ENCODE measurements around the gene LAMA2. TPM values are rescaled to one million over a fixed set of nuclear protein-coding genes. Genes with fewer than 3 reads are reported as not detected.

Gene LAMA2
- polyA plus RNA-seq, 3 donors, result 31.7 to 48.2 (median 36.7) TPM

DNA sequence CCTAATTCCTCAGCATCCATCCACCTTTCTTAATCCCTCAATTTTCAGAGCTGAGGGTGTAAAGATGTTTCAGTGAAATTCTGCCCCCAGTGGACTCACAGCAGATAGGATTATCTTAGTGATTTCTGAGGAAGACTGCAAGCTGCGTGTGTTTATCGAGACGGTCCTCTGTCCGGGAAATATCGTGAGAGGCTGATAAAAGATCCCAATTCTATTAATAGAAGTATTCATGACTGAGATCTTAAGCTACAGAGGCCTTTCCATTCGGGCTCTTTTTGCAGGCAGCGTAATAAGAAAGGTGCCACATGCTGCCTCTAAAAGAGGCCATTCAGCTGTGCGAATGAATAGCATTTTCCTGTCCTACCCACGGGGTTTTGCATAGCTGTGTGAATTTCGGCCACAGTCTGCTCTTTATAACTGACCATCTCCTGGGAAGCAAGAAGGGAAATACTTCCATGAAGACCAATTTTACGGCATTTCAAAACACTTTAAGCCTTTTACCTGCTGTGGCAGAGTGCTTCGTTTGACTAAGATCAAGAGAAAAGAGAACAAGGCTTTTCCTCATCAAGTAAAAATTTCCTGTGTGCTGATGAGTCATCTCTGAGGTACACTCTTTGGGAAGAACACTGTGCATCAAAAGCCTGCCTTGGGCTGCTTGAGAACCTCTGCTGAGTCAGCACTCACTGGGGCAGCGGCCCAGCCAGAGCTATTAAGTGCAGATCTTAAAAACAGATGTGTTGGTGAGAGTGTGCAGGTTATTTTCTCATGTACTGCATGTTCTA lies 618.2 kb downstream of the LAMA2 start:
- no peak for DNase-seq (ENCODE audit: low read depth in 3 of 3, low spot score in 2 of 3)

DNA sequence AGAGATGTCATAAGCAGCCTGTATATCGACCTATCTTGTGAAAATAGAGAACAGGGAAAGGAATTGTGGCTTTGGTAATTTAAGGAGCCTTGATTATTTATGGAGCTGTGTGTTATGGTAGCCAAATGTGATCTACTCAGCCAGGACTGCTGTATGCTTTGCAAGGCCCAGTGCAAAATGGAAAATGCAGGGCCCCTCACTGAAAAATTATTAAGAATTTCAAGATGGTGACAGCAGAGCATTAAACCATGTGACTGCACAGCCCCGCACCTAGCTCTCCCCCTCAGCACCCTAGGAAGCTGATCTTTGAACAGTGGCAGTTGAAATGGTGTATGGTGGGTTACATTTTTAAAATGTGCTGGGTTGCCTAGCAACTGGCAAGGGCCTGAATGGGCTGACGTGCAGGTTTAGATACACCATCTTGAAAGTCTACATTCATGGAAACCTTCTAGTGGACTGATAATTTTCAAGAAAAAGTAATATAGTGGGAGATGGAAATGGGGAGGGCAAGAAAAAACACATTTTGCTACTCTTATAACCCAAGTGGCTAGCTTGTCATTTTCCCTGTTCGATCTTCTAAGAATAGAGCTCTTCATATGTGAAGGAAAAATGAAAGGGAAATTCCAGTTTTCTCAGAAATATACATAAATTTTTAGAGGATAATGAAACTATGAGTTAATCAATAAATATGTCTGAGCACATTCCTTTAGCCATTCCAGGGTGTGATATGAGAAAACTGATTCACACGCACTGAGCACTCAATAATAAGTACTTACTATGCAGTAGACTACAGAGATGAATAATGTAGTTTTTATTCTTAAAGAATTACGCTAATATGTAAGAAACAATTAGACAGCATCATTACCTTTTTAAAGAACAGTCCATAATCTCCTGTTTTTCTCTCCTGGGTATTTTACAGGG lies 619.1 kb downstream of the LAMA2 start:
- no peak for DNase-seq (ENCODE audit: low read depth in 3 of 3, low spot score in 2 of 3)

DNA sequence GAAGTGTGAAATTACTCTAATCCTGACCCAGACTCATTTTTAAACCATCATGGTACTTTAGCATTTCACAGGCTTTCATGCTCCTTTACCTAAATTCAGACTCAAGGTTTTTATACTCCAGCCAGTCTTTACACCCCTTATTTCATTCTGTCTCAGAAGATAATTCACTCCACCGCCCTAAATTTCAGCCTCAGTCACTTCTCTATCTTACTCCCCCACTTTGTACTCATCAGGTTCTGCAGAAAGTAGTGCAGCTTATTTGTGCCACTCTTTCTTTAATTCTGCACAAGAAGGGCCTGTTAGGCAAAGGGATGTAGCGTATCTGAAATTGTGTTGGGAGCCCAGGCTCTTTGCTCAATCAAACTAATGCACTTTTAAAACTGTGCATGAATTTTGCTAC lies 621.5 kb downstream of the LAMA2 start:
- no peak for DNase-seq (ENCODE audit: low read depth in 3 of 3, low spot score in 2 of 3)

DNA sequence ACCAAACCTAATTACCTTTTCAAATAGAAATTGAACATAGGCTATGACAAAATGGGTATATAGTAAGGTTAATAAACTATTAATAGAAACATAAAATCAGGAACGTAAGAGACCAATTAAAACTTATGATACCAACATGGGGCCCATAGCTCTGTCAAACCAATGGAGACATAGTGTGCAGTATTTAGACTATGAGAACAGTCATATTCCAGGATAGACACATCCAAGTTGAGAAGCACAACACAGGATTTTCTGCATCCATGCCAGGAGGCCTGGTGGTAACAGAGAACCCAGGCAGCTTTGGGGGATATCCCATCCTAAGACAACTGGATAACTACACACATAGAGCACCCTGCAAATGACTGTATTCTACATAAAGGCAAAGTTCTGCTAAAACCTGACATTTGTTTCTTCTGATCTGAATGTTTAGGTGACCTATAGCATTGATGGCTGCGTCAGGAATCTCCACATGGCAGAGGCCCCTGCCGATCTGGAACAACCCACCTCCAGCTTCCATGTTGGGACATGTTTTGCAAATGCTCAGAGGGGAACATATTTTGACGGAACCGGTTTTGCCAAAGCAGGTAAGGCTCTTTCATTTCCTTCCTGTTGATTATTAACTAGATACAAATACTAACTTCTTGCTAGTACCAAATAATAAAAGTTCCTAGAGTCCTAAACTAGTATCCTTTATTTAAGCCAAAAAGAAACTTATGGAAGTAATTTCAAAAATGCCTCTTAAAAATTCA lies 624.3 kb downstream of the LAMA2 start:
- DNase-seq (ENCODE audit: low read depth in 3 of 3, low spot score in 2 of 3), result no peak

DNA sequence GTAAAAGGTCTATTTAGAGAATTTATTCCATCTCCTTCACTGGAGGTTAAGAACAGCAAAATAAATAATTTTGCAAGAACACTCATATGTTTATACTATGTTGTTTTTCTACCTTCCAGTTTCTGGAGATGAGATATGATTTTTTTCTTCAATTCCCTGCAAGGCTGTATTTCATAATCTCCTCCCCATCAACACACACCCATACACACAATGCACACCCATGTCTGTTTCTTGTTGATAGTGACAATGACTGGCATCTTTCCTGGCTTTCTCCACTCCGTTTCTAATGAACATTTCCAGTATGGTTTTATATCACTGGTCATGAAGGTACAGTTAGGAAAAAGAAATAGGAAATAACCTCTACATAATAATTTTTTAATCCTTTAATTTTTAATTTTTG lies 624.9 kb downstream of the LAMA2 start:
- DNase-seq (ENCODE audit: low read depth in 3 of 3, low spot score in 2 of 3), result no peak

DNA sequence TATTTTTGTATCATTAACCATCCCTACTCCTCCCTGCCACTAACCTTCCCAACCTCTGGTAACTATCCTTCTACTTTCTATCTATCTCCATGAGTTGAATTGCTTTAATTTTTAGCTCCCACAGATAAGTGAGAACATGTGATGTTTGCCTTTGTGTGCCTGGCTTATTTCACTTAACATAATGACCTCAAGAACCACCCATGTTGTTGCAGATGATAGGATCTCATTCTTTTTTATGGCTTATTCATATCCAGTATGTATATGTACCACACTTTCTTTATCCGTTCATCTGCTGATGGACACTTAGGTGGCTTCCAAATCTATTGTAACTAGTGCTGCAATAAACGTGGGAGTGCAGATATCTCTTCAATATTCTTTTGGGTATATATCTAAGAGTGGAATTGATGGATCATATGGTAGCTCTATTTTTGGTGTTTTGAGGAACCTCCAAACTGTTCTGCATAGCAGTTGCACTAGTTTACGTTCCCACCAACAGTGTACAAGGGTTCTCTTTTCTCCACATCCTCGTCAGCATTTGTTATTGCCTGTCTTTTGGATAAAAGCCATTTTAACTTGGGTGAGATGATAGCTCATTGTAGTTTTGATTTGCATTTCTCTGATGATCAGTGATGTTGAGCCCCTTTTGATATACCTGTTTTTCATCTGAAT lies 625.7 kb downstream of the LAMA2 start:
- no peak for DNase-seq (ENCODE audit: low read depth in 3 of 3, low spot score in 2 of 3)

DNA sequence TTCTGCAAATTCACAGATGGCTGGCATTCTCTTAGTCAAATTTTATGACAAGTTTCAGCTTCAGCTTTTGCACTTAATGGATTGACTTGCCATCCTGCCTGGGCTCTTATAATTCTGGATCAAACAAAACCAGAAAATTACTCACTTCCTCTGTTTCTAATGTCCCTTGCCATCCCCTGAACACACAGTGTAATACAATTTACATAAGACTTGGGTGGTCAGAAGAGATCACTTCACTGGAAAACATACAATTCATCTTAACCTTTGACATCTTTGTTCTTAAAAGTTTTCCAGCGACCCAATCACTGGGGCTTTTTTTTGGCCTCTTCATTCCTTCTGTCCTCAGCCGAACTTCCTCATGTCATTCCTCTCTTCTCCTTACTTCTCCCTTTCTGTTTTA lies 628.0 kb downstream of the LAMA2 start:
- no peak for DNase-seq (ENCODE audit: low read depth in 3 of 3, low spot score in 2 of 3)

DNA sequence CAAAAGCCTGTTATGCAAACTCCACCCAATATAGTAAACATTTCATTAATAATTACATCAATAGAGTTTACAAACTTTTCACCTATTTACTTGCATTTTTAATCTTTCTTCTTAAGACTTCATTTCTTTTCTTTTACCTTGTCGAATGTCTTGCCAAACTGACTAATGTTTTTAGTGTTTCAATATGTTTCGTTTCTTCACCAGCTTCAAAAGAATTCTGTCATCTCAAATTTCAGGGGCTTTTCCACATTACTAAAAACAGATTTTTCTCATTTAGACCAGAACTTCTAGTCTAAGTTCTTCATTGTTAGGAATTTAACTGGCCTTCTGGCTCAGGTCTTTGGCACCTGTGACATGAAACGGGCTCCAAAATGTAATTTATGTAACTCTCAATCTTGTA lies 630.5 kb downstream of the LAMA2 start:
- DNase-seq (ENCODE audit: low read depth in 3 of 3, low spot score in 2 of 3), result no peak

DNA sequence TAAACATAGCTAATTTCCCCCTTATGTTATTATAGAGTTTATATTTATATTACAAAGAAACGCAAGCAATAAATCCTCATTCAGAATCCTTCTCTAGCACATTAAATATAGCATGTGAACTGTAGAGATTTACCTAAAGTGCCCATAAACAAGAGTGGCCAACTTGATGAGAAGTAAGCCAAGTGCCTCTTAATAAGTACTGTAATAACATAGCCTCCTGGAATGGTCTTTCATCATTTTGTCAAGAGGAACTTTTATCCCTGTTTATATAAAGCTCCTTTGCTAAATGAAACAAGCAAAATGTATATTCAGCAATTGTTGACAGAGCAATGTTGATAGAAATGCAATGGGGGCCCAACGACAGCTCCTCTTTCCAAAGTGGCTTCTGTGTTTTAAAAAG lies 632.1 kb downstream of the LAMA2 start:
- DNase-seq (ENCODE audit: low read depth in 3 of 3, low spot score in 2 of 3), result no peak

DNA sequence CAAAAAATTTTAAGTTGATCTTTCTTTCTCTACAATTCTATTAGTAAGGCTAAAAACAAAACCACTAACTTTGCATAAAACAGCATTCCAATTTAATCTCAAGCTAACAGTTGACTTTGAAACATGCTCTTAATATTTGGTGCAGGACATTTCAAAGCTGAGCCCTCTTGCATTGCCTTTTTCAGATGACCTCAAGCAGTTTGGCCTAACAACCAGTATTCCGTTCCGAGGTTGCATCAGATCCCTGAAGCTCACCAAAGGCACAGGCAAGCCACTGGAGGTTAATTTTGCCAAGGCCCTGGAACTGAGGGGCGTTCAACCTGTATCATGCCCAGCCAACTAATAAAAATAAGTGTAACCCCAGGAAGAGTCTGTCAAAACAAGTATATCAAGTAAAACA lies 633.1 kb downstream of the LAMA2 start:
- DNase-seq (ENCODE audit: low read depth in 3 of 3, low spot score in 2 of 3), result no peak

DNA sequence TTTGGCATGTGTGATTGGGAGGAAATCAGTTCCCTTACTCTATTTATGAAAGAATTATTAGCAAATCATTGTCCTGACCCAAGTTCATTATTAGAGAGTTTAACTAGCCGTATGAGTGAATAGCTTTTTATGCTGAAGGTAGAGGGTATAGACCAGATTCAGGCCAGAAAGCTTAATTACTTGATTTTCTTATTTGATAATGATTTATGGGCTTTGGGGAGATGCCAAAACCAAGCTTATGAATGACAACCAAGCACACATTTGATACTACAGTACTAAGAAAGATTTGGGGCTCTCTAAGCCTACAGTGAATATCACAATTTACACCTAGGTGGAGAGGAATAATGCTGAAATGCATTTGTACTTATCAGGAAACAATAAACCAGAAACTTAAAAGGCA lies 633.8 kb downstream of the LAMA2 start:
- DNase-seq (ENCODE audit: low read depth in 3 of 3, low spot score in 2 of 3), result no peak

DNA sequence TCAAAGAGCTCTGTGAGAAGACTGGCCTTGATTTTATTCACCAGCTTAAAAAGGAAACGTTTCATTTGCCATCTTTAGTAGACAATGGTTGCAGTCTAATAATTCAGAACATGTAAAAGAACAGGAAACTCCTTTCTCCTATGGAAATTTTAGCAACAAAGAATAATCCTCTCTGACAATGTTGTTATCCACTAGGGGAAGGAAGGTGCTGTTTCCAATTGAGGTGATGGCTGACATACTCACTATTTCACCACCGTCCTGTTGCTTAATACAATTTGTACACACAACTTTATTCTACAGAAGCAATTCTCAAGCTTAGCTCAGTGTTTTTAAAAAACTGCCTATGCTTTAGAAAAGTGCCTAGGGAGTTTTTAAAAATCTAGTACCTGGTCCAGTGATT lies 634.4 kb downstream of the LAMA2 start:
- DNase-seq (ENCODE audit: low read depth in 3 of 3, low spot score in 2 of 3), result no peak

DNA sequence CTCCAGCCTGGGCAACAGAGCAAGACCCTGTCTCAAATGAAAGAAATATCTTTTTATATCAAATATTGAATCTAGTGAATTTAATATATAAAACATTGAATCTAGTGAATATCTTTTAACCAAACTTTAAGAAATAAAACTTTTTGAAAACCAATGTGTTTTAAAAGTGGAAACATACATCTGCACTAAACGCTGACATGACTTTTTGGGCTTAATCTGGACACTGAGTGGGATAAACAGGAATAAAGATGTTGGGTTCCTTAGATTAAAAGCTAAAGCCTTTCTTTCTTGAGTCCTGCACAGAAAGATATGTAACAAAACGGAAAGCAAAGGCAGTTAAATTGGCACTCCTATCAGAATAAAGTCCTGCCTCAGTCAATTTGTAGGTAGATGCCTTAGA lies 636.8 kb downstream of the LAMA2 start:
- no peak for DNase-seq (ENCODE audit: low read depth in 3 of 3, low spot score in 2 of 3)

DNA sequence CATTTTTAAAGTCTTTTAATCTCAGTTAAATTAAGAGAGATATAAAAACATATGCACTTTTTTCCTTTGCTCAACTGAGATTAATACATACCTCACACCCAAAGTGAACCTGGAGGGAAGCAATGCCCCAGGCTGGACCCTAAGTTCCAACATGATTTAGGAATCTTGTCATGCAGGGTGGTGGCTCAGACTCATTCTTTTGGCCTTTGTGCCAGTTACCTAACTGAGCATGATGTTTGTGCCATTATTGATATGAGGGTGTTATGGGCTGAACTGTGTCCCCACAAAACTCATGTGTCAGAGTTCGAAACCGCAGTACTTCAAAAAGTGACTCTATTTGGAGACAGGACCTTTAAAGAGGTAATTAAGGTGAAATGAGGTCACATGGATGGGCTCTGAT lies 639.0 kb downstream of the LAMA2 start:
- no peak for DNase-seq (ENCODE audit: low read depth in 3 of 3, low spot score in 2 of 3)

DNA sequence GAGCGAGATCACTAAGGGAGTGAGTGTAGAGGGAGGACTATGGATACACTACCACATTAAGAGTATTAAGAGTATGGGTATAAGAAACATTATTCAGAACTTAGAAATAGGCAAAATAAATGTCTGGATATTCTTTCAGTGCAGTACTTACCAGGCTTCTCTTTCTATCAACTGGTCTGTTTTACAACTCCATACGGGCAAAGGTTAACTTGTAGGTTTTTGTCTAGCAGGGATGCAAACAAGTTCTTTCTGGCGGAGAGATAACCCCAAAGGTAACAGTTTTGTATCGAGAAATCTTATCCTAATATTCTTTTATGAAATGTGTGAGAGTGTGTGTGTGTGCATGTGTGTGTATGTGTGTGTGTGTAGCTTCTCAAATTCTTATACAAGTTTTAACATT lies 640.9 kb downstream of the LAMA2 start:
- no peak for DNase-seq (ENCODE audit: low read depth in 3 of 3, low spot score in 2 of 3)

DNA sequence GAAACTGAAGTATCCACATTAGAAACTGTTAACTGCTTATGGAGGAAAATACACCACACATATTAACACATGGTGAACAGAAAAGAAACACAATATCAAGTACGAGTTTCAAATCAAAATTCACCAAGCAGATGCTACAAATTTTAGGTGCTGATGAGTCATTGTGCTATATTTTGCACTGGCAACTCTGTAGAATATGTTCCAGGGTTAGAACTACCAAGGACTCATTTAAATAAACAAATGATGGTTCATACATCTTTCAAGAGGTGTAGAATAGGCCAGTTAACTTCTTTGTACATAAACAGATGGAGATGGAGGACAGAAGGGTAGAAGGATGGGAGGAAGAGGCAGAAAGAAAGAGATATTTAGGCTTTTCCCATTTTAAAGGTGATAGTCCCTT lies 642.1 kb downstream of the LAMA2 start:
- no peak for DNase-seq (ENCODE audit: low read depth in 3 of 3, low spot score in 2 of 3)

DNA sequence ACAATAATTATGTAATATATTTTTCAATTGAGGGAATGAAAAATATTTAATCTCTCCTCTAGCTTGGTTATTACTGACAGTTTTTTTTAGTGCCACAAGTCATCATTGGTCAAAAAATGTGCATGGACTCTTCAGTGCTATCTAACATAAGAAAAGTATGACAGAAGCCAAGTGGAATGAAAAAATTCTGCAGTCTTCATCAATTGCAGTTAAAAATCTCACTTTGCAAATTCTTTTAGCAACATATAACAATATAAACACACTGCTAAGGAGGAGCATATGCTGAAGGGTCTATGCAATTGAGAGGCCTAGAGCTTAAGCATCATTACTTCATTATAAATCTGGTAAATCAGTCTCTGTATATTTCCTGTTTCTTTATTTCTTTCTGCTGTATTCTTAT lies 652.0 kb downstream of the LAMA2 start:
- DNase-seq (ENCODE audit: low read depth in 3 of 3, low spot score in 2 of 3), result no peak

DNA sequence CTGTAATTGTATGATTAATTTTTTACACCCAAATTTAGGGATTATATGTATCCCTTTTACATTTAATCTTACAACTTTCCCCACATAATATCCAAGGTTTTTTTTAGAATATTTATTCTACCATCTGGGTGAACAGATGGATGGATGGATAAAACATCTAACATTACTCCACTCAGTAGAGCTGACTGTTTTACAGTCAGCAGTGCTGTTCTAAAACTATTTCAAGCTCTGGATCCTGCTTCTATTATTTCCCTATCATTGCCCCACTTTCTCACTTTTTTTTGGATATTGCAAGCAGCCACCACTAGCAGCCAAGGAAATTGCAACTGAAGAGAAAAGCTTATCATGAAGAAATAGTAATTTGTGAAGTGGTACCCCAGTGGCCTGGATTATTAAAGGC lies 653.3 kb downstream of the LAMA2 start:
- no peak for DNase-seq (ENCODE audit: low read depth in 3 of 3, low spot score in 2 of 3)

DNA sequence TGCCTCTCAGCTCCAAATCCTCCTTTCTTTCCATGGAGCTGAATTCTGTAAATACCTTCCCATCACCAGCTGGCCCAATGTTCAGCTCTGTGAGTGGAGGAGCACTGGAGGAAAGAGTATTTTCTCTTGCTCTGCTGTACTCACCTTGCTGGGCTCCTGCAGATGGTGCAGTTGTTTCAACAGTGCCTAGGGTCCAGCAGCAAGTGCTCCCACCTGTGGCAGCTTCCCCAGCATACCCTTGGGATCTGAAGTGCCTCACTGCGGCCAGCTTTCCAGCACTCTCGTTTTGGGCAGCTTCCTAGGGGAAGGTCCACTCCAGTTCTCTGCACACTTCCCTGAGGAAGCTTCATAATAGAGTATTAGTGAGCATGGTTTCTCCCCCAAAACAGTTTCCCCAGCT lies 656.1 kb downstream of the LAMA2 start:
- no peak for DNase-seq (ENCODE audit: low read depth in 3 of 3, low spot score in 2 of 3)

DNA sequence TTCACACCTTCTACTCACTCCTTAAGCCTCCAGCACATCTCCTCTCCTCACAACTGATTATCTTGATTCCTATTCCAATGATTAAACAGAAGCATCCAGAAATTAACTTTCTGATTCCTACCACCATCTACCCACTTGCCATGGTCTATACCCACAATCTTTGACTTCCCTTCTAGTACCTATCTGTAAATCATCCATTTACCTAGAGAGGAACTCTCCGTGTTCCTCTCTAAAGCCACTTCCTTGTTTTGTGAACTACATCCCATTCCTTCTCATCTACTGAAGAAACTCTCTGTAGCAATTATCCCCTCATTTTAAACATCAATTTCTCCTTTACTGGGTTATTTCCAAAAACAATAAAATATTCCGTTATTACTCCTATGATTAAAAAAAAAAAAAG lies 659.8 kb downstream of the LAMA2 start:
- DNase-seq (ENCODE audit: low read depth in 3 of 3, low spot score in 2 of 3), result no peak

DNA sequence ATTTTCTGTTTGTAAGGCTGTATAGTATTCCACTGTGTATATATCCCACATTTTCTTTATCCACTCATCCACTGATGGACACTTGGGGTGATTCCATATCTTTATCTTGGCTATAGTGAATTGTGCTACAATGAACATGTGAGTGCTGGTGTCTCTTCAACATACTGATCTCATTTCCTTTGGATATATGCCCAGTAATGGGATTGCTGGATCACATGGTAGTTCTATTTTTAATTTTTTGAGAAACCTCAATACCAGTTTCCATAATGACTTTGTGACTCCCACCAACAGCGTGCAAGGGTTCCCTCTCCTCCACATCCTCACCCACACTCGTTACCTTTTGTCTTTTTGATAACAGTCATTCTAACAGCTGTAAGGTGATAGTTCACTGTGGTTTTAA lies 661.0 kb downstream of the LAMA2 start:
- no peak for DNase-seq (ENCODE audit: low read depth in 3 of 3, low spot score in 2 of 3)
